Pons (tissue), 1 donor: ENCODE data around the gene RAP2C.

ENCODE experiments used
- DNase-seq: peaks from one replicate; pipeline ENCODE4 v3.0.0-alpha.2; 2016; ENCODE audit warnings: low spot score

Gene RAP2C

DNA sequence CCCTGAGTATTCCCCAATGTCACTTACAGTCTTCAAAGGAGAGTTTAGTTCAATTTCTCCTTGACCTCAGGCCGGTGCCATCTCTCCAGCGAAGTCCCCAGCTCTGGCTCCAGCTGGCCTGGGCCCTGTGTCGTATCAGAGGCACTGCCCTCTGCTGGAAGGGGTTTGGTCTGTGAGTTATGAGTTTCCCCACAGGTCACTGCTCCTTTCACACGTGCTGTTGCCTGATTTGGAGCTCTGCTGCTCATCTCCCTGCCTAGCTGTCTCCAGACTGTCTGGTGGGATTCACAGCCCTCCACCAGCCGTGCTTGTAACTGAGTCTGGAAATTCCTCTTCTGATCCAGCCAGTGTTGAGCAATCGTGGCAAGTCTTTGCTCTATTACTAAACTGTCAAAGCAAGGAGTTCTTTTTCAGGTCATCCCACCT is at the start of gene RAP2C:
TSS of gene RAP2C (minus strand) at position 105 of the 426 bp plus-strand sequence. CDS start 2,179 bp downstream, outside the sequence.
- peak; percentile 82 for DNase-seq

DNA sequence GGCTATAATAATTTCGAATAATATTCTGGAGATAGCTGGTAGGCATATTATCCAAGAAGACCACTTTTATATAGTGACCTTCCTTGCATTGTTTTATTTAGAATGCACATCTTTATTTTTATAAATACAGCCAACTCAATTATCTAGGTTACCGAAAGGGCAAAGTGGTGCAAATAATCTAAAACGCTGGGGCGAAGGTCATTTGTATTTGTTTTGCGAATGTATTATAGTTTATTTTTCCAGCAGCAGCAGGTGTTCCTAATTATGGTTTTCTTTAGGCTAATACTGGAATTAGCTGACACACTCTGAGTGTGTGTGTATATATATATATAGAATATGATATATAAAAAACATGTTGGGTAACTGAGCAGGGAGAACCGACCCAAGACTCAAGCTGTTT is 48.1 kb upstream of the RAP2C start:
- DNase-seq, result no peak

DNA sequence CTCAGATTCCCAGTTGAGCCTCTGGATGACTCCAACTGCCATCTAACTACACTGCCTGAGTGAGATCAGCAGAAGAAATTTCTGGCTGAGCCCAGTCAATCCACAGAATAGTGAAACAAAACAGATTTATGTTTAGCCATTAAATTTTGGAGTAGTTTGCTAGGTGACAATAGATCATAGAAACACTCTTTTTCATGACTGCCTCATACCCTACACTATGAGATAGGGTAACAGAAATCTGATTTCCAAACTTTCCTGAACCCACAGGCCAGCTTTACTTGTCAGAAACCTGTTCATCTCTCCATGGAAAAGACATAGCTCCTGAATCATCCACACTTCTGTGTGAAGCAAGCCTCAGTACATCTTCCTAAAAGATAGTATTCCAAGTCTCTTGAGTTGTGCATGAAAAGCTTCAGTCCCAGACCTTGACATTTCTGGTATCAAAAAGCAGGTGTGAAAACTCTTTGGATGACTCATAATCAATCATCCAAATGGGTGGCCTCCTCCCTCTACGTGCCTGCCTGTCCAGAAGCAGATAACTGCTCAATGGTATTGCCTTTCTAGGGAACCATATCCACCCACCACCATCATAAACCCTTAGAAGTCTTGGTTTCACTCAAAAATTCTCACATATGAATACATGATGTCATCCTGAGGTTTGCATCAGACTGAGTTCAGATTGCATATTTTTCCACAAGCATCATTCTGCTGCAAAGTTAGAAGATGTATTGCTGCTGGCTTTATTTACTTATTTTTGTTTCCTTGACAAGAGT is 47.5 kb upstream of the RAP2C start:
- no peak for DNase-seq

DNA sequence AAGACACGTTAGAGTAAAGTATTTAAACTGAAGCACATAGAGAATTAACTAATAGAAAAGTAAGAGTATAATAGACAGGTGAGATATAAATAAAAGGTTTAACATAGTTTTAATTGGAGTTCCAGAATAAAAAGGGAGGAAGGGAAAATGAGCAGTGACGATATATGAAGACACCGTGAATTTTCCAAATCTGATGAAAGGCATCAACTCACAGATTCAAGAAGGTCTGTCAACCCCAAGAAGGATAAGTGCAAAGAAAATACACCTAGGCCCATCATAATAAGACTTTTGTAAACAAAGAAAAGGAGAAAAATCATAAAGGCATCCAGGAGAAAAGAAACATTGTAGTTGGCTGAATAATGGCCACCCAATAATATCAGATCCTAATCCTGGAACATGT is 43.9 kb upstream of the RAP2C start:
- no peak for DNase-seq

DNA sequence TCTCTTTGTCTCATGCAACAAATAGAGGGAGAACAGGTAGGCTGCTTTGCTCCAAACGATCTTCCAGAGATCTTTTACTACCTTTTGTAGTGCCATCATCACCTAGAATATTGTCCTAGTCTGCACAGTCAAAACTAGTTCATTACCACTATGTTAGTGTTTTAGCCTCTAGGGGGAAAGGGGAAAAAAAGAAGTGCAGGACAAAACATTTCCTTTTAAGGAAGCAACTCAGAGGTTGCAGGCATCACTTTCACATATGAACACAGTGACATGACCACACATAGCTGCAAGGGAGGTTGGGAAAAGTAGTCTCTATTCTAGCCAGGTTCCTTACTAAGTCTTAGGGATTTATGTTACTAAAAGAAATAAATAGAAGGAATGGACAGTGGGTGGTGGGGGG is 39.3 kb upstream of the RAP2C start:
- no peak for DNase-seq

DNA sequence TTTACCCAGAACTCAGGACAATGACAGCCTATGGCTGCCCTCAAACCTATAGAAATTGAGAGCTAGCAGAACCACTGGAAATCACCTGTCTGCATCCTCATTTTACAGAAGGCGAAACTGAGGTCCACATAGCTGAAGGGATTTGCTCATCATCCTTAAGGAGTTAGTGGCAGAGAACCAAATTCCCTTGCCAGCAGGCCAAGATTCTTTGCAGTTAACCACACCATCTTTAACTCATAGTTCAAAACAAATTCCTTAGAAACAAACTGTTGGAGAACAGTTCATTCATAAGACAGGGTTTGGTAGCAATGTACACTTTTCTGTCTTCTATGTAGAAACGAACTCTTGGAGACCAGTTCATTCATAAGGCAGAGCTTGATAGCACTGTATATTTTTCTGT is 37.9 kb upstream of the RAP2C start:
- DNase-seq, result no peak

DNA sequence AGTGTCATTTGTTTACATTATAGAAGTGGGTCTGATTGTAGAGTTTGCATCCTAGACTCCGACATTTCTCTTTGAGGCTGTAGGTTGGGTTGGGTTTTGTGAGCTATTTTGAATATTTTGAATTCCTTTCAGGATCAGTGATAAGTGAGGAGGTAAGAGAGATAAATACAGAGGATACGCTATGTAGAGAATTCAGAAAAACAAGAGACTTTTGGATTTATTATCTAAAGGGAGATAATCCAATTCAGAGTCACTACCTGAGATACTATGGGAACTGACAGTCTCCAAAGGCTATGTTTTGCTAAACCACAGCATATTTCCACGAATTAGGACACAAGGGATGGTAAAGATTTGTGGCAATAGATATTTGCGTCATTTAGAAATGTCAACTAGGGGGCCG is 16.9 kb upstream of the RAP2C start:
- DNase-seq, result no peak

DNA sequence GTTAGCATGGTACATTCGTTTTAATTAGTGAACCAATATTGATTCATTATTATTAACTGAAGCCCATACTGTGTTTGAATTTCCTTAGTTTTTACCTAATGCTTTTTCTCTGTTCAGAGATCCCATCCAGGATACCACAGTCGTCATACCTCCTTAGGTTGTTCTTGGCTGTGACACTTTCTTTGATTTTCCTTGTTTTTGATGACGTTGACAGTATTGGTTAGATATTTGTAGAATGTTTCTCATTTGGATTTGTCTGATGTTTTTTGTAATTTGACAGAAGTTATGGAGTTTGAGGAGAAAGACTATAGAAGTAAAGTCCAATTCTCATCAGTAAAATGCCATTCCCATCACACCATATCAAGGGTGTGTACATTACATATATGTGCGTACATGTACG is 16.2 kb upstream of the RAP2C start:
- no peak for DNase-seq

DNA sequence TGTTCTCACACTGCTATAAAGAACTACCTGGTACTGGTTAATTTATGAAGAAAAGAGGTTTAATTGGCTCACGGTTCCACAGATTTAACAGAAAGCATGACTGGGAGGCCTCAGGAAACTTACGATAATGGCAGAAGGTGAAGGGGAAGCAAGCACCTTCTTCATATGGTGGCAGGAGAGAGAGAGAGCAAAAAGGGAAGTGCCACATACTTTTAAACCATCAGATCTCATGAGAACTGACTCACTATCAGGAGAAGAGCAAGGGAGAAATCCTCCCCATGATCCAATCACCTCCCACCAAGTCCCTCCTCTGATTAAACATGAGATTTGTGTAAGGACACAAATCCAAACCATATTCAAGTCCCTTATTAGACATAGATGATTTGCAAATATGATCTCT is 12.3 kb upstream of the RAP2C start:
- DNase-seq, result no peak

DNA sequence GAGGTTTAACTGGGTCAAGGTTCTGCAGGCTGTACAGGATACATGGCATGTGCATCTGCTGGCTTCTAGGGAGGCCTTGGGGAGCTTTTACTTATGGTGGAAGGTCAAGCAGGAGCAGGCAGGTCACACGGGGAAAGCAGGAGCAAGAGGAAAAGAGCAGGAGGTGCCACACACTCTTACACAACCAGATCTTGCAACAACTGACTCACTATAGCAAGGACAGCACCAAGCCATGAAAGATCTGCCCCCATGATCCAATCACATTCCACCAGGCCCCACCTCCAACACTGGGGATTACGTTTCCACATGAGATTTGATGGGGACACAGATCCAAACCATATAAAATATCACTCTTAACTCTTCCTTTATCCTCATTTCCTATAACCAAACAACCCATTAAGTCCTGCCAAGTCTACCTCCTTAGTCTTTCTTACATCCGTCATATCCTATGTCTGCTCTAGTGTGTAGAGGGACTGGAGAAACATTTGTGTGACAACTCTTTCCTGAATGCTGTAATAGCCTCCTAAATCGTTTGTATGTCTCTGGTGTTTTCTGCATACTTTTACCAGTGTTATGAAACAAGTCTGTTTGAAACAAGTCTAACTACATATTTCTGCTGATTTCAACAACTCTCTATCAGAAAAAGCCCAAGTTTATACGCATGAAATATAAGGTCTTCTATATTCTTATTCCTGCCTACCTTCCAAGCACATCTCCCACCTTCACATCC is 8.3 kb upstream of the RAP2C start:
- no peak for DNase-seq

DNA sequence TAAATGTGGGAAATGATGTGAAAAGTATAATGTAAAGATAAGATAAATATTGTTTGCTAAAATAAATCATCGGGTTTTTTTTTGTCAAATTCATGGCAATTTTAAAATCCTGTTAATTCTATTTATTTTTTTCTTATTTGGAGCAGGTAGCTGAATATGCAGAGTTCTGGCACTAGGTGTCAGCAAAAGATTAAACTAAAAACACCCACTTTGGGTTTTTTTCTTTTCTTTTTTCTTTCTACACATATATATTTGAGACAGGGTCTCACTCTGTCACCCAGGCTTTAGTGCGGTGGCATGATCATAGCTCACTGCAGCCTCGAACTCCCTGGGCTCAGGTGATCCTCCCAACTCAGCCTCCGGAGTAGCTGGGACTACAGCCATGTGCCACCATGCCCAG is 6.9 kb upstream of the RAP2C start:
- DNase-seq, result no peak

DNA sequence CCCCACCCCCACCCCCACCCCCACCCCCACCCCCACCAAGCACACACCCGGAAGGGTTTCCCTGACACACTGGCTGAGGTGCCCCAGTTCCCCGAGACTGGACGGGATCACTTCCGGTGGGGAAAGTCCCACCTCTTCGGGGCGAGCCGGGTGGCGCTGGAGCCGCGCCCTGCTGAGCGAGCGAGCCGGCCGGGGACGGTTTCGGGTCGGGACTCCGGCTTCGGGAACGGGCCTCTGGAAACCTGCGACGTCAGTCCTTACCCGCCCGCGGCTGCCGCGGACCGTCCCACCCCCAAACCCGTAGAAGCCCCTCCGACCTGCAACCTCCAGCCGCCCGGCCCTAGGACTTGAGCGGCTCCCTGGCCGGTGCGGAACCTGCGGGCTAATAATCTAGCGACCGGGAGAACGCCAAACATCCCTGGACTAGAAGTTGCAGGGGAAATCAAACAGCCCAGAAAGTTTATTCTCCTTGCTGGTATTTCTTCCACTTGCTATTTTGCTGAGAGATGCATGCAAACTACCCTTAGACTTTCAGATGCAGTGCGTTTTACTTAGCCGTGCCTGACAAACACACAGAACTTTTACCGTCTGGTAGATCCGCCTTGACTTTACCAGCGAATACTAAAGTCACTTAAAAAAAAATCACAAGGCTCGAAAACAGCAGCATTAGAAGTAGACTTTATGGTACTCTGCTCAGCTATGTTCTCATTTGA is 991 bp downstream of the RAP2C start:
- peak; percentile 79 for DNase-seq

DNA sequence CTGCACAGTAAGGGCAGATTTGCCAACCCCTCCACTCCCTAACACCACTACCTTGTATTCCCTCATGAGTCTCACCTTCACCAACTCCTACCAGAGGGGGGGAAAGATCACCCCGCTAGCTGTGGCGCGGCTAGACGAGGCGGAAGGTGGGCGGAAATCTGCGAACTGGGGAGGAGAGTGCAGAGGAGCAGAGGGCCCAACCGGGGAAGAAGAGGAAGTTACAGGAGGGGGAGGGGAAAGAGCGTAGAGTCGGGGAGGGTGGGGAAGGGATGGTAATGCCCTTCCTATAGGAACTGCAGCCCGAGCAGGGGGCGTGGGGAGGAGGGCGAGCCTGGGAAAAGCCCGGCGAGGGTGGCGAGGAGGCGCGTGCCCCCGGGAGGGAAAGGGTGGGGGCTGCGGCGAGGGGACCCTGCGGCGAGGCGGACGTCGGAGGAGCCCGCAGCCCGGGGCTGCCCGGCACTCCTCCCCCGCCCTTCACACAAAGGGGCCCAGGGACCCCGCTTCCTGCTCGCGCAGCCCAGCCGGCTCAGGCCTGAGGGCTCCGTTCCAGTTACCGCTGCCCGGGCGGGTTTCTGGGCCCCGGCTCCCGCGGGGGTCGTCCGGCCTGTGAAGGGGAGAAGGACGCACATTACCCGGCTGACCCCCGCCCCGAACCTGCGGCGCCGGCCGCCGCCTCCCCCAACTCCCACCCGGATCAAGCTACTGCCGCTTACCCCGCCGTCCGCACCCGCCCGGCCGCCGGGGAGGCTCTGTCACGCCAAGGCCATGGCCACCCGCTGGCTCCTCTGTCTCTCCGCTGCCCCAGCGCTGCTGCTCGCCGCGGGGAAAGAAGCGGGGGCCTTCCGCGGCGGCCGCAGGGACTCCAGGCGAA is 1.8 kb downstream of the RAP2C start:
- DNase-seq, result peak; percentile 56

DNA sequence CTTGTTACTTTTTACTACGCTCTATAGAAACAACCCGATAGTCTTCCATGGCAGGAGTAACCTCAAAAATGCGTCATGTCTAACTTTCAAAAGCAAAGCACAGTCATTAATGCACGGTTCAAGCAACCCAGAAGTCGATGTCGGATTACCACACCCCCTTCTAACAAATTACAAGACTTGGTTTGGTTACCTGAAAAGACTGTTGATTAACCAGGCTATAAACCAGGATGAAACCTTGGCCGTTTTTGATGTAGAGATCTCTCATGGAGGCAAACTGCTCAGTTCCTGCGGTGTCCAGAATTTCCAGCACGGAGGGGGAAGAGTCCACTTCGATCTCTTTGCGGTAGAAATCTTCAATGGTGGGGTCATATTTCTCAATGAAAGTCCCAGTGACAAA is 2.4 kb downstream of the RAP2C start:
- no peak for DNase-seq

DNA sequence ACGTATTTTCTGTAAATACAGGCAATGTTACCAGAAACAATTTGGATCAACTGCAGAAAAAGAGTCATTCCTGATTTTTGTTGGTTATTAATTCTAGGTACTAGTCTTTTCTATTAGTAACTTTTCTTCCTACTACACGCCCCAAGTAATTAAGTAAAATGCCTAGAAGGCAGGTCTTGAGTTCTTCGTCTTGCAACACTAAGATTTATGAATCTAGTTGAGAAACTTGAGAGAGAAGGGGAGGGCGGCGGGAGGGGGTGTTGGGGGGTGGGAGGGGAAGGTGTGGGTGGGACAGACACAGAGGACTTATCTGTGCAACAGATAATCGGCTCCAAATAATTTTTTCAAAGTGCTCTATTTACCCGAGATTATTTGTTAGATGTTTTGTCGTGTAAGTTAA is 3.0 kb downstream of the RAP2C start:
- DNase-seq, result no peak

DNA sequence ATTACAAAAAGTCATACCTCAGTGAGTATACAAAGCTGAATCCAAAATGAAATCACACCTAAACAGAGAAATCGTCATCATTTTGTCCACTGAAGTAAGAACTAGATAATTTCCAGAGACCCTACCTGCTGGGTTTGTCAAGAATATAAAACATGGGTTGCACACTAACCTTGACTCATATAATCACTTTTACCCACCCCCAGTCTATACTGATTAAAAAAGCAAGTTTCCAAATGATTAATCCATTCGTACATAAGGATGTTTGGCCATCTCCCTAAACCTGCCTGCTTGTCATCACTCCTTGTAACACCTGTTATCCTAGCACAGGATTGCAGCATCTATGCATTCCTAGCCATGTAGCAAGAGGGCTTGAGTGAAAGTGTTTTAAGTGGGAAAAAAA is 4.7 kb downstream of the RAP2C start:
- no peak for DNase-seq

DNA sequence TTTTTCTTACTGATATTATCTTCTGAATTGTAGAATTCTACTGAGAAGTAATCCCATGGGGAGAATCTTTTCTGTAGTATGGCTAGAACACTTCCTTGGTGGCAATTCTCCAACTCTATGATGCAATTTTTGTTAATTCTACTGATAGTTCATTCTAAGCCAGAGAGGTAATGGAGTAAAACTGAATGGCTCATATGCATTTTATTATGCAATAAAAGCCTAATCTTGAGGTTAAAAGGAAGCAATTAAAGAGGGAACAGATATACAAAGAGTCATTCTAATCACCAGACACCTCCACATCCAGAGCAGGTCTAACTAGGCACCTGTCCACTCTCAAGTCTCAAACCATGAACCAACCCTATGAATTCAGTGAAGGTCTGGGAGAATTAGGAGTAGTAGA is 9.7 kb downstream of the RAP2C start:
- DNase-seq, result no peak

DNA sequence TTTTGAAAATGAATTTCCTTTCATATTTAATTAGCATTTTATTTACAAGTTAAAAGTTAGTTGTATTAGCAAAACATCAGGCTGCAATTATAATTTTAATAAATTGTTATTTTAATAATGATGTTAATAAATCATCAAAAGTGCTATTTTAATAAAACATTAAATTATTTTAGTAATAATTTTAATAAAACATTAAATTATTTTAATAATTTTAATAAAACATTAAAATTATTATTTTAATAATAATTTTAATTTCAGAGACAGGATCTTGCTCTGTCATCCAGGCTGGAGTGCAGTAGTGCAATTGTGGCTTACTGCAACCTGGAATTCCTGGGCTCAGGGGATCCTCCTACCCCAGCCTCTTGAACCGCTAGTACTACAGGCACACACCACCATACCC is 10.8 kb downstream of the RAP2C start:
- no peak for DNase-seq

DNA sequence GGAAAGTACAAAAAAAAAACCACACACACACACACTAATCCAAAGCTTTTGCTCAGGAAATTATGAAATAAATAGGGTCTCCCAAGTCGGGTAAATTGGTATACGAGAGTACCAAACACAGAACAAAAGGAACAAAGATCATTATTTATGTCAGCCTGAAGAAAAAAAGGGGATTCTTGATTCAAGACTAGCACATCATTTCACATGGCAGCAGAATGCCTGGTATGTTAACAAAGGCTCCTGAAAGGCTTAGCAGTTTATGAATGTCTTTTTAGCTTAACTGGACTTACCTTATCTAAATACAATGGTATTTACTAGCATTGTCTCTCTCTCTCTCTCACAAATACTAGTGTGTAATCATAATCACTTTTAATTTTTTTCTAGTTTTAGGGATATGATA is 11.3 kb downstream of the RAP2C start:
- DNase-seq, result peak; percentile 7

DNA sequence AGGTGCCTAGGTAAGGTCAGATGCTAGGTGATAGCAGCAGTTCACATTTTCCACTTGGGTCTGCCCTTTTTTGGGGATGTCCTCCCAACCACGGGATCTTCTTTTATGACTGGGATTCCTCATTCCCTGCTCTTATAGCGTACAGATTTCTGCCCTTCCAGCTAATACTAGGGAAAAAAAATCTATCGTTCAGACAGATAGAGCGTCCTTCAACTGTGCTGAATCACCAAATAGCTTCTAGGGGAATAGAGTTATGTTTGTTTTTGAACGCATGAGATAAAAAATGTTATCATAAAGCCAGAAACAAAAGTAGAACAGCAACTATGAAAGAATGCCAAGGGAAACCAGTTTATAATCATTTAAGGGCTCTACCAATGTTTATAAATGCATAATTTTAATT is 13.0 kb downstream of the RAP2C start:
- DNase-seq, result no peak

DNA sequence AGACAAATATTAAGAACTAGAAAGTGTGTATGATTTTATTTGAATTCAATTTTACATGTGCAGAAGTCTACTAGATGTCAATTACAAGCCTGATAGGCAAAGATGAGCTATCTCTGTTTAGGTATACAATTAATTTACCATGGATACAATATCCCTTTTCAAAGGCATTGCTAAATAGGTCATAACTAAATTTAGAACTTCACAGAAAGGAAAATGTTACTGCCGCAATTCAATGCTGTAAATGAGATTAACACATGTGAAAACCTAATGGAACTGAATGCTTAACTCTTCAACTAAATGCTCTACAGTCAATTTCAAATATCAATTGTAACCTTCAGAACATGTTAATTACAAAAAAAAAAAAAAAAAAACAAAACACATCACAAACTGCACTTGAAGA is 14.6 kb downstream of the RAP2C start:
- no peak for DNase-seq

DNA sequence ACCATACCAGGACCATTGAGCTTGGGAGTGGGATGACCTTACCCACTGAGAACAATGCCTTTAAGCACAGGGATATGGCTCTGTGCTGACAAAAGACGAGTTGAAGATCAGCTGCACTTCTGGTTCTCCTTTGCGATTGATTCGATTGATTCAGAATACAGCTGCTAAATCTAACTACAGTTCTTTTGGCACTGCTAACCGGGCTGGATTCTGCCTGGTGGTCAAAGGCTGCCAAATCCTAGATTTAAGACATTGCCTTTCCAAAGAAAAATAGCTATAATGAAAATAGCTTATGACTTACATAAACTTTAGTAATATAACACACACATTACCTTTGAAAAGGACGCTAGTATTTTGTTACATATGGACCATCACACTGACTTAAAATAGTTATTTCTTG is 18.3 kb downstream of the RAP2C start:
- no peak for DNase-seq
